ENCODE measurements around the gene PLXNB2.

The PLXNB2 gene

GRCh38 chr22:50271519-50271970 is 35.9 kb downstream of the PLXNB2 start:
- Histone ChIP-seq H3K79me2 (ENCODE audit: control insufficient read depth, low read length) (no peaks in the 10 kb centered on the region), H3K36me3 (ENCODE audit: control insufficient read depth, low read length) (peaks cover 22% of the 10 kb centered on the region), H4K20me1 (ENCODE audit: control insufficient read depth, insufficient read depth, low read depth, low read length) (peaks cover 3% of the 10 kb centered on the region; the same call in 1 of the 2 replicates), H3K27me3 (ENCODE audit: control insufficient read depth, low read length) (0 out of 2 replicates have a peak, but pooled peaks cover 3% of the 10 kb centered on the region), H3F3A (ENCODE audit: control insufficient read depth, insufficient read depth) (peaks cover 10% of the 10 kb centered on the region), H3K9me2 (replicated peaks; ENCODE audit: control insufficient read depth, low read length) (no peaks in the 10 kb centered on the region), H3K4me2 (ENCODE audit: low read length) (peak overlapping the region; percentile 86), H3K4me1 (ENCODE audit: control insufficient read depth, low read length) (peaks cover 50% of the 10 kb centered on the region), H3K9me3 (ENCODE audit: control insufficient read depth, insufficient read depth, low read length) (peaks cover 8% of the 10 kb centered on the region; the same call in 1 of the 2 replicates), H3K4me3 (ENCODE audit: low read length) (peak overlapping the region; percentile 75), H3K27ac (ENCODE audit: low read depth, low read length) (no peak overlapping the region)
- TF ChIP-seq CTCF (IDR thresholded peaks at IDR 0.05; ENCODE audit: low read depth, low read length, poor library complexity, severe bottlenecking), result peak; percentile 6
- no peak for TF ChIP-seq EZH2phosphoT487 (IDR thresholded peaks at IDR 0.05; ENCODE audit: borderline replicate concordance, low read length)

- H3F3A ChIP-seq (ENCODE audit: control insufficient read depth, insufficient read depth), result peaks cover 6% of the 10 kb centered on the region; the same call in 1 of the 2 replicates
- peaks cover 1% of the 10 kb centered on the region; the same call in 1 of the 2 replicates for H3K9me3 ChIP-seq (ENCODE audit: control insufficient read depth, insufficient read depth, low read length)
- peak; percentile 13 for TF ChIP-seq CTCF (IDR thresholded peaks at IDR 0.05; ENCODE audit: low read depth, low read length, poor library complexity, severe bottlenecking)
- no peak for TF ChIP-seq EZH2phosphoT487 (IDR thresholded peaks at IDR 0.05; ENCODE audit: borderline replicate concordance, low read length)
- 0 out of 2 replicates have a peak, but pooled peaks cover 3% of the 10 kb centered on the region for H3K27me3 ChIP-seq (ENCODE audit: control insufficient read depth, low read length)
- H3K27ac ChIP-seq (ENCODE audit: low read depth, low read length), result 0 out of 2 replicates have a peak overlapping the region, but pooled peaks have one; percentile 12
- H4K20me1 ChIP-seq (ENCODE audit: control insufficient read depth, insufficient read depth, low read depth, low read length), result peaks cover 3% of the 10 kb centered on the region; the same call in 1 of the 2 replicates
- peak overlapping the region; percentile 75 for H3K4me3 ChIP-seq (ENCODE audit: low read length)
- H3K4me2 ChIP-seq (ENCODE audit: low read length), result peak overlapping the region; percentile 86
- no peaks in the 10 kb centered on the region for H3K9me2 ChIP-seq (replicated peaks; ENCODE audit: control insufficient read depth, low read length)
- no peaks in the 10 kb centered on the region for H3K79me2 ChIP-seq (ENCODE audit: control insufficient read depth, low read length)
- H3K36me3 ChIP-seq (ENCODE audit: control insufficient read depth, low read length), result peaks cover 15% of the 10 kb centered on the region
- H3K4me1 ChIP-seq (ENCODE audit: control insufficient read depth, low read length), result peaks cover 43% of the 10 kb centered on the region
Observed at GRCh38 chr22:50270666-50271394, 36.6 kb downstream of the PLXNB2 start.

- Histone ChIP-seq H3K4me2 (ENCODE audit: low read length) (peak within 1 kb of the TSS; percentile 86), H3K79me2 (ENCODE audit: control insufficient read depth, low read length) (no peaks in the 10 kb centered on the region), H3K4me3 (ENCODE audit: low read length) (peak within 1 kb of the TSS; percentile 75), H3K9me2 (replicated peaks; ENCODE audit: control insufficient read depth, low read length) (no peaks in the 10 kb centered on the region), H3K4me1 (ENCODE audit: control insufficient read depth, low read length) (peaks cover 43% of the 10 kb centered on the region), H4K20me1 (ENCODE audit: control insufficient read depth, insufficient read depth, low read depth, low read length) (peaks cover 3% of the 10 kb centered on the region; the same call in 1 of the 2 replicates), H3K27ac (ENCODE audit: low read depth, low read length) (0 out of 2 replicates have a peak within 1 kb of the TSS, but pooled peaks have one; percentile 12), H3K36me3 (ENCODE audit: control insufficient read depth, low read length) (peaks cover 8% of the 10 kb centered on the region), H3F3A (ENCODE audit: control insufficient read depth, insufficient read depth) (peaks cover 6% of the 10 kb centered on the region; the same call in 1 of the 2 replicates), H3K9me3 (ENCODE audit: control insufficient read depth, insufficient read depth, low read length) (no peaks in the 10 kb centered on the region), H3K27me3 (ENCODE audit: control insufficient read depth, low read length) (0 out of 2 replicates have a peak, but pooled peaks cover 3% of the 10 kb centered on the region)
- TF ChIP-seq EZH2phosphoT487 (IDR thresholded peaks at IDR 0.05; ENCODE audit: borderline replicate concordance, low read length) (no peak), CTCF (IDR thresholded peaks at IDR 0.05; ENCODE audit: low read depth, low read length, poor library complexity, severe bottlenecking) (no peak)
Observed at GRCh38 chr22:50269970-50270665, 37.3 kb downstream of the PLXNB2 start, which contains the start of gene MAPK11. MAPK11 (minus strand) TSS chr22:50270380; CDS start chr22:50270292, 88 bp downstream.
